GM19324 (cell line): Measurements from ENCODE around the gene FTH1.
"Not testable (repeated sequence)": the region's sequence is repeated elsewhere in the genome, so short reads cannot be mapped to it uniquely, and the experiment has no call there.

Source experiments
- ATAC-seq: cut with Tn5 transposase; IDR thresholded peaks from one replicate; pipeline ENCODE4 v1.9.1; 2021; ENCODE audit warnings: mild to moderate bottlenecking, moderate library complexity; ENCODE audit not compliant: unreplicated experiment, low FRiP score

The FTH1 gene

DNA sequence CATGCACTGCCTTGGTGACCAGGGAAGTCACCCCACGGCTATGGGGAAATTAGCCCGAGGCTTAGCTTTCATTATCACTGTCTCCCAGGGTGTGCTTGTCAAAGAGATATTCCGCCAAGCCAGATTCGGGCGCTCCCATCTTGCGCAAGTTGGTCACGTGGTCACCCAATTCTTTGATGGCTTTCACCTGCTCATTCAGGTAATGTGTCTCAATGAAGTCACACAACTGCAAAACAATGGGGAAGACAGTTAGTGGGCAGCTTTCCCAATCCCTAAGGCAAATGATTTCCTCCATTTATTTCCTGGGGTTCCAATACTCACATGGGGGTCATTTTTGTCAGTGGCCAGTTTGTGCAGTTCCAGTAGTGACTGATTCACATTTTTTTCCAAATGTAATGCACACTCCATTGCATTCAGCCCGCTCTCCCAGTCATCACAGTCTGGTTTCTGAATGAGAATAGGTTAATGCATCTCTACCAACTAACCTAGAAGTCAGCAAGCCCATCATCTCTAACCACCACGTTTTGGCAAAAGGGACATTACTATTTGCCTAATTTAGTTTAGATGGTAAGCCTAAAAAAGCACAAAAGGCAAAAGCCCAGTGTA lies 2.7 kb downstream of the FTH1 start:
- ATAC-seq: not testable (repeated sequence)

DNA sequence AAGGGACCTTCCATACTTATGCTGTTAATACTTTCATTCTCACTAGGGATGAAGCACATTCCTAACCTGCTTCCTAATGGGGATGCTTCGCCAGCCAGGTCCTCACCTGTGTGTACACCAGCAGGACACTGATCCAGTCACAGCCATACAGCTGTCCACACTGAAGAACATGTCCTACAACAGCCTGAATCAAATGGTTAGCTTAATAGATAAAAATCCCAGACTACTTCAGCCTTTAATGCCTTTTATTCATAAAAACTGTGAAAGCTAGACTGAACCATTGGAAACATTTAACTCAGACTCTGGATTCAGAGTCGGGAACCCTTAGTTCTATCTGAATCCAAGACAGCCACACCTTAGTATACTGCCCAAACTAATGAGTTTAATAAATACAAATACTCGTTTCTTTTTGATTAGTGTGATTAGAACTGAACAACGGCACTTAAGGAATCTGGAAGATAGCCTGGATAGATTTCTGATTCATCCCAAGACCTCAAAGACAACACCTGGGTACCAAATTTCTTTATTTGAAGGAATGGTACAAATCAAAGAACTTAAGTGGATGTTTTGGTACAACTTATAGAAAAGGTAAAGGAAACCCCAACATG lies 3.3 kb downstream of the FTH1 start:
- ATAC-seq: no peak

DNA sequence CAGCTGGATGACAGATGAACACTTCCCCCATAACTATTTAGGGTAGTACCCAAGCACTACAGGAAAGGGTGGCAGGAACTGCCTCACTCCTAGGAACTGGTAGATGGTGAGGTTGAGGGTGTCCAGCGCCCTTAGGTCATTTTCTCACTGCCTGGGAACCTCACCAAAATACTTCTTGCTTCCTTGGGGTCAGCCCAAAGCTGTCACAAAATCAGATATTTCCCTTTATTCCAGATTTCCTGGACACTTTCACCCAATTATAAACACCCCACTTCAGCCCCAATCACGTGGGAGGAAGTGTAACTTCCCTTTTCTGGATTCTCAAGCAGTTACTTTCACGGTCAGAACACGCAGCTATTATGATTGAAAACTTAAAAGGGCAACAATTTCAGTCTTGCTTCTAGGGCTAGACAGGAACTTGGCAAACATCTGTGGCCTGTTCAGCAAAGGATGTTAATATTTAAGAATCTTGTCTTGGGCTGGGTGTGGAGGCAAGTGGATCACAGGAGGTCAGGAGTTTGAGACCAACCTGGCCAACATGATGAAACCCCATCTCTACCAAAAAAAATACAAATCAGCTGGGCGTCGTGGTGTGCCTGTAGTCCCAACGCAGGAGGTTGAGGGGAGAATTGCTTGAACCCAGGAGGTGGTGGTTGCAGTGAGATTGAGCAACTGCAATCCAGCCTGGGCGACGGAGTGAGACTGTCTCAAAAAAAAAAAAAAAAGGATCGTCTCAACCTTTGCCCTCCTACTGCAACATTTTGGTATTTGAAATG lies 4.0 kb downstream of the FTH1 start:
- no peak for ATAC-seq

DNA sequence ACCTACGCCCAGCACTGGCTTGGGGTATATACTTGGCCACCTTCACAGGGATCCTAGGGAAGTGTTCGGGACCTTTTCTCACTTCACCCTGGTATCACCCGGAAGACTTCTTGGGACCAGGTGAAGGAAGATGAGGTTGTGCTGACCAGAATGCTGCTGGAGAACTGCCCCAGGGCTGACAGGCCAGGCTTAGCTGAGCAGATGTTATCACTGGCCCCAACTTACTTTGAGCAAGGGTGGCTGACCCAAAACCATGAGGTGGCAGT lies 4.5 kb downstream of the FTH1 start:
- no peak for ATAC-seq

DNA sequence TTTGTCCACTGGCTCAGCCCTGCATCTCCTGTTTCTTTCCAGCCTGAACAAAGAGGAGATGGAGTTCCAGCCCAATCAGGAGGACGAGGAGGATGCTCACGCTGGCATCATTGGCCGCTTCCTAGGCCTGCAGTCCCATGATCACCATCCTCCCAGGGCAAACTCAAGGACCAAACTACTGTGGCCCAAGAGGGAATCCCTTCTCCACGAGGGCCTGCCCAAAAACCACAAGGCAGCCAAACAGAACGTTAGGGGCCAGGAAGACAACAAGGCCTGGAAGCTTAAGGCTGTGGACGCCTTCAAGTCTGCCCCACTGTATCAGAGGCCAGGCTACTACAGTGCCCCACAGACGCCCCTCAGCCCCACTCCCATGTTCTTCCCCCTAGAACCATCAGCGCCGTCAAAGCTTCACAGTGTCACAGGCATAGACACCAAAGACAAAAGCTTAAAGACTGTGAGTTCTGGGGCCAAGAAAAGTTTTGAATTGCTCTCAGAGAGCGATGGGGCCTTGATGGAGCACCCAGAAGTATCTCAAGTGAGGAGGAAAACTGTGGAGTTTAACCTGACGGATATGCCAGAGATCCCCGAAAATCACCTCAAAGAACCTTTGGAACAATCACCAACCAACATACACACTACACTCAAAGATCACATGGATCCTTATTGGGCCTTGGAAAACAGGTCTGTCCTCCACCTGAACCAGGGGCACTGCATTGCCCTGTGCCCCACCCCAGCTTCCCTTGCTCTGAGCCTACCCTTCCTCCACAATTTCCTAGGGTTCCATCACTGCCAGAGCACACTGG lies 5.0 kb downstream of the FTH1 start:
- ATAC-seq: no peak

DNA sequence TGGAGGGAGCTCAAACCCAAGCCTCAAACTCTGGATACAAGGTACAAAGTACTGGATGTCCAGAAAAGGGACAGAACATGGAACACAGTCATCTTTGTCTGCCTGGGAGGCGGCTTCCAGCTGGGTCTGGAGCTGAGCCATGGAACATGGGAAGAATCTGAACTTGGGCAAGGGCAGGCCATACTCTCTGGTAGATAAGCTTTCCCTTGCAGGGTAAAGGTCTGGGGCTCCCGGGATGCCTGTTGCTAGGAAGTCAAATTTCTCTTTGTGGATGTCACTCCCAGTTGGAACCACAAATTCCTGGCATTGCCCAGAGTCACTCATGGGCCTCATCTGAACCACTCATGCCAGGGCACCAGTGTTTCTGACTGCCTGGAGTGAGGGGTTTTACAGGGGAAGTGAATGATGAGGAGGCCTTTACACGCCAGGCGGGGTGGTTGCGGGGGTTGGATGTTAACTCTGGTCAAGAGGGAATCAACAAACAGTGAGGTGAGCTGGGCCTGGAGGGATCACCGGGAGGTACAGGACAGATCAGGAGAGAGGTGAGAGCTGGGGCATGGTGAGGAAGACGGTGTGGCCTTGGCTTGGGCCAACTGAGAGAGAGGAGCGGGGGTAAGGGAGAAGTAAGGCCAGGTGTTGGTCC lies 5.7 kb downstream of the FTH1 start:
- no peak for ATAC-seq

DNA sequence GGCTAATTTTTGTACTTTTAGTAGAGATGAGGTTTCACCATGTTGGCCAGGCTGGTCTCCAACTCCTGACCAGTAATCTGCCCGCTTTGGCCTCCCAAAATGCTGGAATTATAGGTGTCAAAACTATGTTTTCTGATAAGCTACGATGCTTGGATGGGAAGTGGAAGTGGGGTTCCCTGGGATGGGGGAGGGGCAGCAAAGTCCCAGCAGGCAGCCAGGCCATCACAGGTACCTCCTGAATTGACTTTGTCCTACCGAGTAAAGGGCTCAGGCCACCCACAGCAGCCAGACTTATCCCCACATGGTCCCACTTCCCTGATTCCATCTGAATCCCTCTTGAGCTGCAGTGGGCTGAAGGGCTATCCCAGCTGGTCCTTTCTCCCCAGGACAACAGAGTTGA lies 6.9 kb downstream of the FTH1 start:
- no peak for ATAC-seq

DNA sequence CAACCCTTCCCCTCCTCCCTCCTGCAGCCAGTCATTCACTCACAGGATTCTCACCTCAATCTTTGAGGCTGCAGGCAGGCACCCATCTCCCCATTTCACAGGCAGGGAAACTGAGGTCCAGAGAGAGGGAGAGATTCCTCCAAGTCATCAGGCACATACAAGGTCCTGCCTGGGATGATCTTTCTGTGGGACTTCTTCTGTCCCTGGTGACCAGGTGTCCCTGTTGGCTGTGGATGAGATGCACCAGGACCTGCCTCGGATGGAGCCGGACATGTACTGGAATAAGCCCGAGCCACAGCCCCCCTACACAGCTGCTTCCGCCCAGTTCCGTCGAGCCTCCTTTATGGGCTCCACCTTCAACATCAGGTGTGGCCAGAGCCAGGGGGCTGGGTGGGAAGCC lies 7.8 kb downstream of the FTH1 start:
- ATAC-seq: no peak

DNA sequence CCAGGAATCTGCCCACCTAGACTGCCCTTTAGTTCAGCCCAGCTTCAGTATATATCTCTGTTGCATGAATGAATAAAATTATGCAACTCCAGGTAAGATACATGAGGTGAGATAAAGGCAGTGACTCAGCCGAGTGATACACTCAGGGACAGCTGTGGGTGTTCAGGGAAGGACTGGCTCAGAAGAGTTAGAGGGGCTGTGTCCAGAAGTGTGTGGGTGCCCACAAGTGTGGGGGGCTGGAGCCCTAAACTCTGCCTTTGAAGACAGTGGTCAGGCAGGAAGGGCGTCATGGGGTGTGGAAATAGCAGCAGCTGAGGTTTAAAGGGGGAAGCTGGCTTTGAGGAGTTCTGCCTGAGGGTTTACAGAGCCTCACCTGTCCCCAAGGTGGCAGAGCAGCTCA lies 8.3 kb downstream of the FTH1 start:
- ATAC-seq: no peak

DNA sequence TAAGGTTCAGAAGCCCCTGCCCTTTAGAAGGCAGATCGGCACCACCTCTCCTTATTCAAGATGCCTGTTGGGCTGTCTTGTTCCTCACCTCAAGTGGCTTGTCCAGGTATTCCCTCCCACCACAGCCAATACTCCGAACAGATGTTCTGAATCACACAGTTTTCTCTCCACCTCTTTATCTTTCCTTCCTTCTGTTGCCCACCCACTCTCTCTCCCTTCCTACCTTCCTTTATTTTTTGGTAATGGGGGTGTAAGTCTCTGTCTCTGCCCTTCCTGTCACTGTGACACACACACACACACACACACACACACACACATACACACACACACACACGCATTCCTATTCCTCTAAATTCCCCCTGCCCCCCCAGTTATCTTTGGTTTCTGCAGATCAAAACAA lies 8.8 kb downstream of the FTH1 start:
- ATAC-seq: no peak

DNA sequence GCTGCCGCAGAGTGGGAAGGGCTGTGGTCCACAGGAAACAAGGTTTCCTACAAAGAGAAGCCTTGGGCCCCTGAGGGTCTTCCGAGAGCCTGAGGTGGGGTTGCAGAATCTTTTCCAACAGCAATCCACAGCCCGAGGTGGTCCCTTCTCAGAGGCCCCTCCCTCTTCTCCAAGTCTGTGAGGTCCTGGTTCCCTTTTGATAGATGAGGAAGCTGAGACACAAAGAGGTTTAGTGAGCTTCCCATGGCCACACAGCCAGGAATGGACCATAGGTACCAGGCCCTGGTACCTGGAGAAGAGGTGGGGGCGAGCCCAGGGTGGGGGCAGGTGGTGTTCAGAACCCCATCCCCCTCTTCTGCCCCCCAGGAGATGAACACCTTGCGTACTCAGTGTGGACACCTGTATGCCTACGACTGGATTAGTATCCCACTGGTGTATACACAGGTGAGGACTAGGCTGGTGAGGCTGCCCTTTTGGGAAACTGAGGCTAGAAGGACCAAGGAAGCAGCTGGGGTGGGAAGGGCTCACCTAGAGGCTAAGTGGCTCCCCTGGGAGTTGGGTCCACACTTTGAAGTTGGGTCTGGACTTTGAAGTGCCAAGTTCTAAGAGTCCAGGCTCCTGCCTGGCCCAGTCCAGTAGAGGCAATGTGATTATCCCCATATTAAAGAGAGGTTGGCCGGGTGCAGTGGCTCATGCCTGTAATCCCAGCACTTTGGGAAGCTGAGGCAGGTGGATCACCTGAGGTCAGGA lies 10.2 kb downstream of the FTH1 start:
- ATAC-seq: no peak

DNA sequence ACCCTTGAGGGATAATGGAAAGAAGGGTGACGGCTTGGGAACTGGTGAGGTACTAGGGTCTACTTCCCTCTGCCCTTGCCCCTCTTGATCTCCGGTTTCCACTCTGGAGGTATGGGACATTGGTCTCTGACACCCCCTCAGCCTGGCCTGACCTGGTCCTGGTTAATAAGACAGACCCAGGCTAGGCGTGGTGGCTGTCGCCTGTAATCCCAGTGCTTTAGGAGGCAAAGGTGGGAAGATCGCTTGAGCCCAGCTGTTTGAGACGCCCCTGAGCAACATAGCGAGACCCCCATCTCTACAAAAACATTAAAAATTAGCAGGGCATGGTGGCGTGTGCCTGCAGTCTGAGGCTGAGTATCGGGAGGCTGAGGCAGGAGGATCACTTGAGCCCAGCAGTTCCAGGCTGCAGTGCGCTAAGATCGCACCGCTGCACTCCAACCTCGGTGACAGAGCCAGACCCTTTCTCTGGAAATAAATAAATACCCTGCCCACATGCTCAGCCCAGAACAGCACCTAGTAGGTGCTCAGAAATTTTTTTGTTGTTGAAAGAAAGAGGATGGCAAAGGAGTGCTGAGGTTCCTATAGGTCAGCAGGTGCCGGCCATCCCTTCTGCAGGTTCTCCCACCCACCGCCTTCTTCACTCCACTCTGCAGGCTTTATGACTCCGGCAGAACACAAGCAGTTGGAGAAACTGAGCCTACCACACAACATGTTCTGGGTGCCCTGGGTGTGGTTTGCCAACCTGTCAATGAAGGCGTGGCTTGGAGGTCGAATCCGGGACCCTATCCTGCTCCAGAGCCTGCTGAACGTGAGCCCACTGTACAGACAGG lies 11.0 kb downstream of the FTH1 start:
- no peak for ATAC-seq

DNA sequence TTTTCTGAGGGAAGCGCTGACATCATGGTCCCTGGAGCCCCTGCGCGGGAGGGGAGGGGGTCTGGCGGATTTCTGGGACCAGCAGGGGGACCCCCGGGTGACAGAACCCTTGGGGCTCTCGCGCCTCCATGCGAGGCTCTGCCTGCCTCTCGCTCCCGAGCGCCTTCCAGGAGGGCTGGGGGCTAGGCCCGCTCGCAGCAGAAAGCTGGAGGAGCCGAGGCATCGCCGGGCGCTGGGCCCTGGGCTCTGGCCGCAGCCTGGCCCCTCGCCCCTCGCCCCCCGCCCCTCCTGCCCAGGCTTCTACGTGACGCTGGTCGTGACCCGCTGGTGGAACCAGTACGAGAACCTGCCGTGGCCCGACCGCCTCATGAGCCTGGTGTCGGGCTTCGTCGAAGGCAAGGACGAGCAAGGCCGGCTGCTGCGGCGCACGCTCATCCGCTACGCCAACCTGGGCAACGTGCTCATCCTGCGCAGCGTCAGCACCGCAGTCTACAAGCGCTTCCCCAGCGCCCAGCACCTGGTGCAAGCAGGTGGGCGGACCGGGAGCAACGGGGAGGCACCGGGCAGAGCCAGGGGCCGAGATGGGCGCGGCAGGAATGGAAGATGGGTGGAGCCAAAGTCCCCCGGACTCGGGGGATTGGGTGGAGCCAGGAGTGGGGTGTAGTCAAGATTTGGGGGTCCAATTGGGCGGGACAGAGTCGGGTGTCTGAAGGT lies 11.9 kb downstream of the FTH1 start:
- ATAC-seq: no peak

DNA sequence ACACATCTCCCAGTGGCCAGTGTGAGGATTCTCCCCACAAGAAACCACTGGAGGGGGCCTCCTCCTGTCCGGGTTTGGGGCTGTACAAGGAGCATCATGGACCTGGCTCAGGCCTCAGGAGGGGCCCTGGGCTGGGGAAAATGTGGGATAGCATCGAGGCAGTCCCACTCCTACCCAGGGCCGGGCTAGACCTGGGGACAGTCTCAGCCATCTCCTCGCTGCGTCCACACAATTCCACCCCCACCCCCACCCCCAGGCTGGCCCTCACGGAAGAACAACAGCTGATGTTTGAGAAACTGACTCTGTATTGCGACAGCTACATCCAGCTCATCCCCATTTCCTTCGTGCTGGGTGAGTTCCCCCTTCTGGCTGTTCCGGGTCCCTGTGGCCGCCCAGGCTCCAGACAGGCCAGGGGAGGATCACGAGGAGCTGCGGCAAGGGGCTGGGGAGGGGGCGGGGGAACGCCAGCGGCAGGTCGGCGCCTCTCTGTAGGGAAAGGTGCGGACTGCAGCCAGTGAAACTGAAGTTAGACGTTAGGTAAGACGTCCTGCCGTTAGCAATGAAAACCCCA lies 12.5 kb downstream of the FTH1 start:
- no peak for ATAC-seq

DNA sequence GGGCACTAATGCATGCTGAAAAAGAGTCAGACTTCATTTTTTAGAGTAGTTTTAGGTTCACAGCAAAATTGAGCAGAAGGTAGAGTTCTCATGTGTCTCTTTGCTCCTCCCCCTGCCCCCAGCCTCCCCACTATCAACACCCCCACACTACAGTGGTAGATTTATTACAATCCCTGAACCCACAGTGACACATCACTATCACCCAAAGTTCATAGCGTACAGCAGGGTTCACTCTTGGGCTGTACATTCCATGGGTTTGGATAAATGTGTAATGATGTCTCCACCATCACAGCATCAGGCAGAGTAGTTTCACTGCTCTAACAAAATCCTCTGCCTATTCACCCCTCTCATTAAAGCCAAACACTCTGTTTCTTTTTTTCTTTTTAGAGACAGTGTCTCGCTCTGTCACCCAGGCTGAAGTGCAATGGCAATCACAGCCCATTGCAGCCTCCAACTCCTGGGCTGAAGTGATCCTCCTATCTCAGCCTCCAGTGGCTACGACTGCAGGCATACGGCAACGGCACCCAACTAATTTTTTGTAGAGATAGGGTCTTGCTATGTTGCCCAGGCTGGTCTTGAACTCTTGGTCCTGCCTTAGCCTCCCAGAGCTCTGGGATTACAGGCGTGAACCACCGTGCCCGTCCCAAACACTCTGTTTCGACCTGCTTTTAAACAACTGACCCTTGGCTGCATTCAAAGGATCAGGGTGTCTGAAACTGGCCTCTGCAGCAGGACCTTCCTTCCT lies 13.2 kb downstream of the FTH1 start:
- no peak for ATAC-seq

DNA sequence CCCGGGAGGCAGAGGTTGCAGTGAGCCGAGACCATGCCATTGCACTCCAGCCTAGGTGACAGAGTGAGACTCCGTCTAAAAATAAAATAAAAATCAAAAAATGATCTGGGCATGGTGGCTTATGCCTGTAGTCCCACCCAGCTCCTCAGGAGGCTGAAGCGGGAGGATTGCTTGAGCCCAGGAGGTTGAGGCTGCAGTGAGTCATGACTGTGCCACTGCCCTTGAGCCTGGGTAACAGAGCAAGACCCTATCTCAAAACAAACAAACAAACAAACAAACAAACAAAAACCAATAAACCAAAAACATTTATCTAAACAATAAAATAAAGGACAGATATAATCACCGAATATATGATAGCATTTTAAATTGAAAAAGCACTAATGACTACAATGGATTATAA lies 13.8 kb downstream of the FTH1 start:
- not testable (repeated sequence) for ATAC-seq

DNA sequence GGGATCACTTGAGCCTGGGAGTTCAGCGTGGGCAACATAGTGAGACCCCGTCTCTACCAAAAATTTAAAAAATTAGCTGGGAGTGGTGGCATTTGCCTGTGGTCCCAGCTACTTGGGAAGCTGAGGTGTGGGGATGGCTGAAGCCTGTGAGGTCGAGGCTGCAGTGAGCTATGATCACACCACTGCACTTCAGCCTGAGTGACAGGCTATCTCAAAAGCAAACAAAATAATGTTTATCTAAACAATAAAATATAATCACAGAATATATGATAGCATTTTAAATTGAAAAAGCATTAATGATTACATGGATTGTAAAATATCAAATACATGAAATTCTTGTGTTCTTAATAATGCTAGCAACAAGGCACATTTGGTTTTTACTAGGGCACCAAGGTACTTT lies 14.6 kb downstream of the FTH1 start:
- ATAC-seq: no peak
